ENCODE data around the gene DOCK1. TPM values are rescaled to one million over a fixed set of nuclear protein-coding genes. Genes with fewer than 3 reads are reported as not detected.
"Not testable (repeated sequence)": the region's sequence is repeated elsewhere in the genome, so short reads cannot be mapped to it uniquely, and the experiment has no call there.

The DOCK1 gene
- total and polyA plus RNA-seq, 2 donors from 2014 or later = 15.8 to 81.7 TPM

GRCh38 chr10:126893841-126894240, 11.4 kb upstream of the DOCK1 start:
- Histone ChIP-seq H3K27ac (ENCODE audit: low read depth in 2 of 2, low read length in 2 of 2) (no peak overlapping the region), H3K9me3 (ENCODE audit: control insufficient read depth in 2 of 3, insufficient read depth in 1 of 3, low read length in 3 of 3) (no peaks in the 10 kb centered on the region), H3K4me3 (ENCODE audit: low read length in 3 of 3) (no peak overlapping the region), H3K9ac (ENCODE audit: low read length in 3 of 3) (no peak overlapping the region), H3K27me3 (ENCODE audit: control insufficient read depth, insufficient read depth, low read length) (no peaks in the 10 kb centered on the region), H3K36me3 (ENCODE audit: control insufficient read depth in 2 of 3, insufficient read depth in 3 of 3, low read length in 3 of 3) (no peaks in the 10 kb centered on the region), H3K4me1 (ENCODE audit: control insufficient read depth in 2 of 3, insufficient read depth in 2 of 3, low read depth in 1 of 3, low read length in 3 of 3) (no peaks in the 10 kb centered on the region)
- no peak for FAIRE-seq
- no peak for DNase-seq
- TF ChIP-seq, protein P1, sequence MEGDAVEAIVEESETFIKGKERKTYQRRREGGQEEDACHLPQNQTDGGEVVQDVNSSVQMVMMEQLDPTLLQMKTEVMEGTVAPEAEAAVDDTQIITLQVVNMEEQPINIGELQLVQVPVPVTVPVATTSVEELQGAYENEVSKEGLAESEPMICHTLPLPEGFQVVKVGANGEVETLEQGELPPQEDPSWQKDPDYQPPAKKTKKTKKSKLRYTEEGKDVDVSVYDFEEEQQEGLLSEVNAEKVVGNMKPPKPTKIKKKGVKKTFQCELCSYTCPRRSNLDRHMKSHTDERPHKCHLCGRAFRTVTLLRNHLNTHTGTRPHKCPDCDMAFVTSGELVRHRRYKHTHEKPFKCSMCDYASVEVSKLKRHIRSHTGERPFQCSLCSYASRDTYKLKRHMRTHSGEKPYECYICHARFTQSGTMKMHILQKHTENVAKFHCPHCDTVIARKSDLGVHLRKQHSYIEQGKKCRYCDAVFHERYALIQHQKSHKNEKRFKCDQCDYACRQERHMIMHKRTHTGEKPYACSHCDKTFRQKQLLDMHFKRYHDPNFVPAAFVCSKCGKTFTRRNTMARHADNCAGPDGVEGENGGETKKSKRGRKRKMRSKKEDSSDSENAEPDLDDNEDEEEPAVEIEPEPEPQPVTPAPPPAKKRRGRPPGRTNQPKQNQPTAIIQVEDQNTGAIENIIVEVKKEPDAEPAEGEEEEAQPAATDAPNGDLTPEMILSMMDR (IDR thresholded peaks at IDR 0.05; ENCODE audit: borderline replicate concordance, extremely low read depth, insufficient read depth) = no peak
- intact Hi-C loops (cut with DNase I) = no loop called here

GRCh38 chr10:126895214-126895781, 9.9 kb upstream of the DOCK1 start:
- TF ChIP-seq, protein P1 (IDR thresholded peaks at IDR 0.05; ENCODE audit: borderline replicate concordance, extremely low read depth, insufficient read depth) = no peak
- no peak overlapping the region for H3K9ac ChIP-seq (ENCODE audit: low read length in 3 of 3)
- no peaks in the 10 kb centered on the region for H3K27me3 ChIP-seq (ENCODE audit: control insufficient read depth, insufficient read depth, low read length)
- H3K9me3 ChIP-seq (ENCODE audit: control insufficient read depth in 2 of 3, insufficient read depth in 1 of 3, low read length in 3 of 3) = no peaks in the 10 kb centered on the region
- no peaks in the 10 kb centered on the region for H3K4me1 ChIP-seq (ENCODE audit: control insufficient read depth in 2 of 3, insufficient read depth in 2 of 3, low read depth in 1 of 3, low read length in 3 of 3)
- intact Hi-C loops (cut with DNase I) = no loop called here
- FAIRE-seq = no peak
- H3K27ac ChIP-seq (ENCODE audit: low read depth in 2 of 2, low read length in 2 of 2) = no peak overlapping the region
- H3K36me3 ChIP-seq (ENCODE audit: control insufficient read depth in 2 of 3, insufficient read depth in 3 of 3, low read length in 3 of 3) = no peaks in the 10 kb centered on the region
- H3K4me3 ChIP-seq (ENCODE audit: low read length in 3 of 3) = no peak overlapping the region
- DNase-seq = peak in 1 of 5 donors; percentile 75

DNA sequence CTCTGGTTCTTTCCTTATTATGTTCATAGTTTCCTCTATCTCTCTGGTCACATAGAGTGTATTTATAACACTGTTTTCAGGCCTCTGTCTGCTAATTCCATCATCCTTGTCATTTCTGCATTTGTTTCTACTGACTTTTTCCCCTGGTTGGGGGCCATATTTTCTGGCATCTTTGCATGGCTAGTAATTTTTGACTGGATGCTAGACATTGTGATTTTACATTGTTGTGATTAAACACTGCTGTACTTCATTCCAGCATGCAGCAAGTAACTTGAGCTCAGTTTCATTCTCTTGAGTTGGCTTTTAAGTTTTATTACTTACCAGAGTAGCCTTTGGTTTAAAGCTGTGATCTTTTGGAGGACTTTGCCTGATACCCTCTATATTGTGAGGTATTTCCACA, 6.8 kb upstream of the DOCK1 start:
- TF ChIP-seq, protein P1 (IDR thresholded peaks at IDR 0.05; ENCODE audit: borderline replicate concordance, extremely low read depth, insufficient read depth) = no peak
- DNase-seq (no peak), FAIRE-seq (no peak)
- no peaks in the 10 kb centered on the region for H3K36me3 ChIP-seq (ENCODE audit: control insufficient read depth in 2 of 3, insufficient read depth in 3 of 3, low read length in 3 of 3)
- H3K4me1 ChIP-seq (ENCODE audit: control insufficient read depth in 2 of 3, insufficient read depth in 2 of 3, low read depth in 1 of 3, low read length in 3 of 3) = no peaks in the 10 kb centered on the region
- intact Hi-C loops (cut with DNase I) = no loop called here
- H3K9ac ChIP-seq (ENCODE audit: low read length in 3 of 3) = no peak overlapping the region
- no peak overlapping the region for H3K4me3 ChIP-seq (ENCODE audit: low read length in 3 of 3)
- no peak overlapping the region for H3K27ac ChIP-seq (ENCODE audit: low read depth in 2 of 2, low read length in 2 of 2)
- no peaks in the 10 kb centered on the region for H3K9me3 ChIP-seq (ENCODE audit: control insufficient read depth in 2 of 3, insufficient read depth in 1 of 3, low read length in 3 of 3)
- H3K27me3 ChIP-seq (ENCODE audit: control insufficient read depth, insufficient read depth, low read length) = no peaks in the 10 kb centered on the region

- H3K9me3 ChIP-seq (ENCODE audit: control insufficient read depth in 2 of 3, insufficient read depth in 1 of 3, low read length in 3 of 3); H3K4me3 ChIP-seq (ENCODE audit: low read length in 3 of 3); H3K27ac ChIP-seq (ENCODE audit: low read depth in 2 of 2, low read length in 2 of 2); H3K27me3 ChIP-seq (ENCODE audit: control insufficient read depth, insufficient read depth, low read length); H3K9ac ChIP-seq (ENCODE audit: low read length in 3 of 3); intact Hi-C loops (cut with DNase I); DNase-seq; H3K36me3 ChIP-seq (ENCODE audit: control insufficient read depth in 2 of 3, insufficient read depth in 3 of 3, low read length in 3 of 3); H3K4me1 ChIP-seq (ENCODE audit: control insufficient read depth in 2 of 3, insufficient read depth in 2 of 3, low read depth in 1 of 3, low read length in 3 of 3); FAIRE-seq: not testable (repeated sequence)
Observed at GRCh38 chr10:126899529-126899928, 5.7 kb upstream of the DOCK1 start.
